Measurements from ENCODE around the gene POR. TPM values are rescaled to one million over a fixed set of nuclear protein-coding genes. Genes with fewer than 3 reads are reported as not detected.

Gene POR
- polyA plus RNA-seq, 1 of the 3 experiments (the other 2 are of a cell fraction), result 68.7 TPM

GRCh38 chr7:75985009-75985517 is 70.1 kb downstream of the POR start:
- peak; percentile 43 for DNase-seq
- Histone ChIP-seq H3K9me2 (no peaks in the 10 kb centered on the region), H3K36me3 (replicated peaks in 1 of 2; ENCODE audit: control insufficient read depth in 1 of 2, insufficient read depth in 2 of 2, low read length in 1 of 2) (peaks cover 16 to 70% of the 10 kb centered on the region in 2 experiments), H3K79me2 (ENCODE audit: insufficient read depth) (no peaks in the 10 kb centered on the region), H3K27me3 (ENCODE audit: insufficient read depth) (no peaks in the 10 kb centered on the region), H3K4me3 (ENCODE audit: low read depth in 2 of 2, low read length in 1 of 2) (no peak overlapping the region), H3K27ac (ENCODE audit: low read depth in 2 of 2, low read length in 1 of 2) (no peak overlapping the region), H3F3A (replicated peaks; ENCODE audit: insufficient read depth) (no peaks in the 10 kb centered on the region), H3K4me2 (no peak overlapping the region), H3K4me1 (ENCODE audit: control insufficient read depth in 1 of 2, insufficient read depth in 2 of 2, low read depth in 1 of 2, low read length in 1 of 2) (peaks cover 0 to 11% of the 10 kb centered on the region in 2 experiments; a peak in 1 of 4 replicates), H3K9me3 (no peaks in the 10 kb centered on the region), H2AFZ (ENCODE audit: low read depth) (no peak overlapping the region), H3K9ac (no peak overlapping the region), H4K20me1 (ENCODE audit: insufficient read depth) (no peaks in the 10 kb centered on the region)
- TF ChIP-seq CTCF (IDR thresholded peaks at IDR 0.05) (no peak), NRF1 (IDR thresholded peaks at IDR 0.05; ENCODE audit: low read depth, low read length) (no peak), FOSL2 (IDR thresholded peaks at IDR 0.05; ENCODE audit: borderline replicate concordance, low read depth) (no peak), RFX5 (IDR thresholded peaks at IDR 0.05; ENCODE audit: low read length) (no peak), GABPA (IDR thresholded peaks at IDR 0.05; ENCODE audit: low read depth) (no peak), EP300 (IDR thresholded peaks at IDR 0.05; ENCODE audit: borderline replicate concordance in 1 of 2, low read depth in 1 of 2, low read length in 1 of 2) (no peak), POLR2AphosphoS5 (IDR thresholded peaks at IDR 0.05; ENCODE audit: low read depth, low read length) (no peak), IRF3 (IDR thresholded peaks at IDR 0.05; ENCODE audit: low read depth, low read length) (no peak)
- CTCF ChIA-PET, result interaction anchor here (1.1 to 1.2 kb wide), 2 partner anchors 35 to 118 kb away, joined by 3 to 4 read pairs; no protein-coding TSS in a partner anchor
- POLR2A ChIA-PET, result no interaction called here
- 85% methylated on average over 12 of the region's 21 CpGs for whole genome bisulfite sequencing (ENCODE audit: low lambda C conversion rate)

- H3K27ac ChIP-seq (ENCODE audit: low read depth in 2 of 2, low read length in 1 of 2), result no peak overlapping the region
- WGBS (ENCODE audit: low lambda C conversion rate), result 94% methylated on average over 32 of the region's 41 CpGs
- peaks cover 0 to 13% of the 10 kb centered on the region in 2 experiments; a peak in 1 of 4 replicates for H3K4me1 ChIP-seq (ENCODE audit: control insufficient read depth in 1 of 2, insufficient read depth in 2 of 2, low read depth in 1 of 2, low read length in 1 of 2)
- no peak overlapping the region for H3K4me2 ChIP-seq
- H2AFZ ChIP-seq (ENCODE audit: low read depth), result no peak overlapping the region
- H3K36me3 ChIP-seq (replicated peaks in 1 of 2; ENCODE audit: control insufficient read depth in 1 of 2, insufficient read depth in 2 of 2, low read length in 1 of 2), result peaks cover 13 to 64% of the 10 kb centered on the region in 2 experiments
- H4K20me1 ChIP-seq (ENCODE audit: insufficient read depth), result no peaks in the 10 kb centered on the region
- no peaks in the 10 kb centered on the region for H3F3A ChIP-seq (replicated peaks; ENCODE audit: insufficient read depth)
- POLR2A ChIA-PET, result no interaction called here
- TF ChIP-seq JUND (IDR thresholded peaks at IDR 0.05) (no peak), GATA2 (CRISPR knock-in tag; IDR thresholded peaks at IDR 0.05) (no peak), MEF2A (IDR thresholded peaks at IDR 0.05; ENCODE audit: borderline replicate concordance, low read depth) (no peak), EP300 (IDR thresholded peaks at IDR 0.05; ENCODE audit: borderline replicate concordance in 1 of 2, low read depth in 1 of 2, low read length in 1 of 2) (no peak), CHD2 (IDR thresholded peaks at IDR 0.05; ENCODE audit: low read length, partially characterized antibody) (no peak), SMC3 (IDR thresholded peaks at IDR 0.05; ENCODE audit: low read depth, low read length) (no peak), ZBTB33 (IDR thresholded peaks at IDR 0.05; ENCODE audit: borderline replicate concordance, low read depth) (no peak)
- CTCF ChIA-PET, result interaction anchor here (1.1 to 1.2 kb wide), 3 partner anchors 10 to 119 kb away, joined by 3 to 4 read pairs (median 4); no protein-coding TSS in a partner anchor
- no peak overlapping the region for H3K9ac ChIP-seq
- H3K79me2 ChIP-seq (ENCODE audit: insufficient read depth), result no peaks in the 10 kb centered on the region
- no peaks in the 10 kb centered on the region for H3K9me2 ChIP-seq
- peak; percentile 43 for DNase-seq
- H3K4me3 ChIP-seq (ENCODE audit: low read depth in 2 of 2, low read length in 1 of 2), result no peak overlapping the region
- H3K9me3 ChIP-seq, result no peaks in the 10 kb centered on the region
- H3K27me3 ChIP-seq (ENCODE audit: insufficient read depth), result no peaks in the 10 kb centered on the region
Measured at GRCh38 chr7:75985518-75986146, 70.7 kb downstream of the POR start.
